Muscle layer of colon (tissue), 2 donors: Measurements from ENCODE around the gene EXOC6B.

Experiments
- H3K27ac ChIP-seq: one replicate; pipeline ENCODE4 v1.7.0; 2013; ENCODE audit warnings: low read depth, mild to moderate bottlenecking, low read length, moderate library complexity
- H3K27me3 ChIP-seq, 2 donors: one replicate each; pipeline ENCODE4 v1.7.0; 2013; ENCODE audit warnings: low read length in 2 of 2, mild to moderate bottlenecking in 2 of 2; ENCODE audit not compliant: insufficient read depth in 2 of 2, control insufficient read depth in 1 of 2
- H3K36me3 ChIP-seq: one replicate; pipeline ENCODE4 v1.7.0; 2013; ENCODE audit warnings: mild to moderate bottlenecking, low read length; ENCODE audit not compliant: insufficient read depth
- H3K4me1 ChIP-seq: one replicate; pipeline ENCODE4 v1.7.0; 2013; ENCODE audit warnings: mild to moderate bottlenecking, low read length; ENCODE audit not compliant: insufficient read depth
- H3K4me3 ChIP-seq, 2 donors: one replicate each; pipeline ENCODE4 v1.7.0; 2013; ENCODE audit warnings: low read length in 2 of 2, low read depth in 1 of 2, mild to moderate bottlenecking in 1 of 2, moderate library complexity in 1 of 2
- H3K9ac ChIP-seq: one replicate; pipeline ENCODE4 v1.7.0; 2013; ENCODE audit warnings: low read length
- H3K9me3 ChIP-seq: one replicate; pipeline ENCODE4 v1.7.0; 2013; ENCODE audit warnings: mild to moderate bottlenecking, low read length
- donor health status: abdominal sarcoma.
- donor health status: Adenocarcinoma of cecum.

Gene EXOC6B

GRCh38 chr2:72412214-72412613, 413.6 kb downstream of the EXOC6B start:
- no peaks in the 10 kb centered on the region for H3K9me3 ChIP-seq
- no peaks in the 10 kb centered on the region for H3K4me1 ChIP-seq
- H3K4me3 ChIP-seq: no peak overlapping the region
- H3K27me3 ChIP-seq: no peaks in the 10 kb centered on the region
- H3K36me3 ChIP-seq: no peaks in the 10 kb centered on the region
- no peak overlapping the region for H3K9ac ChIP-seq
- no peak overlapping the region for H3K27ac ChIP-seq

- Histone ChIP-seq H3K36me3 (no peaks in the 10 kb centered on the region), H3K4me3 (no peak overlapping the region), H3K27me3 (no peaks in the 10 kb centered on the region), H3K27ac (no peak overlapping the region), H3K9ac (no peak overlapping the region), H3K9me3 (peaks cover 5% of the 10 kb centered on the region), H3K4me1 (no peaks in the 10 kb centered on the region)
Observed at GRCh38 chr2:72399879-72400278, 426.0 kb downstream of the EXOC6B start.

DNA sequence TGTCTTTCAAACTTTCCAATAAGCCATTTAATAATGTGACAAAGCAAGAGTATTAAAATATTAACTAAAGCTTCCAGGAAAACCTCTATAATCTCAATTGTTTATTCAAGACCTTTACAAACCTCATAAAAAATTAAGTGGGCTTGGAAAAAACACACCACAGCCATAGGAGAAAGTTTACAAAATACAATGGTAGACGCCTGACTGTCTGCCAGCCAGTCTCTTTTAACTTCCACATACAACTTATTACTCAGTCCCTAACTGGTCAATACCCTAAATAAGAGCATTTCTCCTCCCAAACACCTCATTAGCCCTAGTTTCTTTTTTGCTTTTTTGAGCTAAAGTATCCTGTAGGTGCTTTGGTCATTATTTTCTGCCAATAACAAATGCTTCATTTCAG, 430.7 kb downstream of the EXOC6B start:
- Histone ChIP-seq H3K36me3 (no peaks in the 10 kb centered on the region), H3K4me1 (no peaks in the 10 kb centered on the region), H3K9ac (no peak overlapping the region), H3K9me3 (peaks cover 5% of the 10 kb centered on the region), H3K4me3 (no peak overlapping the region), H3K27ac (no peak overlapping the region), H3K27me3 (no peaks in the 10 kb centered on the region)

DNA sequence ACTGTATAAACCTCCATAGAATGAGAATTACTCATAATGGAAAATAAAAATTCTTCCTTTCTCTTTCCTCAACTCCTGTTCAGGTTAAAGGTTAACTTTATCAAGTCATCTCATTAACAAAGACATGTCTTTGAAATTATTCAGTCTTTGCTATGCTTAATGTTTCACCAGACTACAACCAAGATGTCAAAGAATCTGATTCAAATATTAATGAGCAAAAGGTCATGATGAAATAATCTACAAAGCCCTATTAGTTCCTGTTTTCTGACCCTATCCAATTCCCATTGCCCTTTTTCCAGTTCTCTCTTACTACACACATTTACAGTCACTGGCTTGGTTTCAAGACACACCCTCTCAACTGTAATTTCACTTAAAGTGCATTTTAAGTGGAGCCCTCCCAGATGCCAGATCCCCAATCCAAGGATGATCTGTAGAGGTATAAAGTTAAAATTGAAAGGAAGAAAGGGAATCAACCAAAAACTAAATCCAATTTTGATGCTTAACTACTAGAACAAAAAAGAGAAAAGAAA, 431.2 kb downstream of the EXOC6B start:
- Histone ChIP-seq H3K36me3 (no peaks in the 10 kb centered on the region), H3K4me3 (no peak overlapping the region), H3K9me3 (peaks cover under 1% of the 10 kb centered on the region), H3K27ac (no peak overlapping the region), H3K9ac (no peak overlapping the region), H3K27me3 (no peaks in the 10 kb centered on the region), H3K4me1 (no peaks in the 10 kb centered on the region)

GRCh38 chr2:72389447-72389846, 436.4 kb downstream of the EXOC6B start:
- Histone ChIP-seq H3K9me3 (no peaks in the 10 kb centered on the region), H3K36me3 (no peaks in the 10 kb centered on the region), H3K27me3 (no peaks in the 10 kb centered on the region), H3K4me1 (no peaks in the 10 kb centered on the region), H3K27ac (no peak overlapping the region), H3K9ac (no peak overlapping the region), H3K4me3 (no peak overlapping the region)

- Histone ChIP-seq H3K9ac (no peak overlapping the region), H3K27me3 (no peaks in the 10 kb centered on the region), H3K36me3 (no peaks in the 10 kb centered on the region), H3K4me1 (no peaks in the 10 kb centered on the region), H3K9me3 (no peaks in the 10 kb centered on the region), H3K27ac (no peak overlapping the region), H3K4me3 (no peak overlapping the region)
Observed at GRCh38 chr2:72388263-72388662, 437.6 kb downstream of the EXOC6B start.

DNA sequence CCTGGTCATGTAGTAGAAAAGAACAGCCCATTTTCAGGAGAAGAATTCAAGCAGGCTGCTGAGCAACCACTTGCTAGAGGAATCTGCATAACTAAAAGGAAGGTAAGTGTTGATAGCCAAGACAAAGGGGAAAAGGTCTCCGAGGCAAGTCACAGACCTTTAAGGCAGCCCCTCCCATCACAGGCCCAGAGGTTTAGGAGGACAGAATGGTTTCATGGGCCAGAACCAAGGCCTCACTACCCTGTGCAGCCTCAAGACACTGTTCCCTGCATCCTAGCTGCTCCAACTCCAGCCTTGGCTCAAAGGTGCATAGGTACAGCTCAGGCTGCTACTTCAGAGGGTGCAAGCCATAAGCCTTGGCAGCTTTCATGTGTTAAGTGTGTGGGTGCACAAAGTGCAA, 439.5 kb downstream of the EXOC6B start:
- H3K4me1 ChIP-seq: no peaks in the 10 kb centered on the region

GRCh38 chr2:72378753-72379348, 447.0 kb downstream of the EXOC6B start:
- no peak overlapping the region for H3K4me3 ChIP-seq
- no peaks in the 10 kb centered on the region for H3K27me3 ChIP-seq
- no peak overlapping the region for H3K27ac ChIP-seq
- no peaks in the 10 kb centered on the region for H3K9me3 ChIP-seq
- no peaks in the 10 kb centered on the region for H3K4me1 ChIP-seq
- H3K36me3 ChIP-seq: no peaks in the 10 kb centered on the region
- H3K9ac ChIP-seq: no peak overlapping the region

More for the DNA sequence above, 439.5 kb downstream of the EXOC6B start:
- no peak overlapping the region for H3K9ac ChIP-seq
- no peaks in the 10 kb centered on the region for H3K36me3 ChIP-seq
- no peaks in the 10 kb centered on the region for H3K27me3 ChIP-seq
- no peak overlapping the region for H3K27ac ChIP-seq
- no peak overlapping the region for H3K4me3 ChIP-seq
- no peaks in the 10 kb centered on the region for H3K9me3 ChIP-seq

GRCh38 chr2:72367530-72368225, 458.2 kb downstream of the EXOC6B start:
- Histone ChIP-seq H3K9me3 (no peaks in the 10 kb centered on the region), H3K4me3 (no peak overlapping the region), H3K36me3 (no peaks in the 10 kb centered on the region), H3K27me3 (no peaks in the 10 kb centered on the region), H3K9ac (no peak overlapping the region), H3K4me1 (no peaks in the 10 kb centered on the region), H3K27ac (no peak overlapping the region)

DNA sequence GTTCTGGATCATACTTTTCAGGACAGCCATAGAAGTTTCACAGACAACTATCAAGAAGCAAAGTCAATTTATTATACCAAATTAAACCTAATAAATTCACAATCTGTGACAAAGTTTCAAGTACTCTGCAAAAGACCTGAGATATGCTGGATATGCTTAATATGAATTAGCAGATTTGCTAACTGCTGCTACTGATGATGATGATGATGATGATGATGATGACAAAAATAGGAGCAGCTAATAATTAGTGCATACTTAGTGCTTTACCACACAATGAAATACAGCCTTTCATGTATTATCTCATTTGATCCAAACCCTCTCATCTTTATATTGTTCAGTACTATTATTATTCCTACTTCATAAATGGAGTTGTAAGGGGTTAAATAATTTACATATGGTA, 462.4 kb downstream of the EXOC6B start:
- H3K4me1 ChIP-seq: no peaks in the 10 kb centered on the region
- H3K9me3 ChIP-seq: no peaks in the 10 kb centered on the region
- no peaks in the 10 kb centered on the region for H3K27me3 ChIP-seq
- no peak overlapping the region for H3K4me3 ChIP-seq
- H3K27ac ChIP-seq: no peak overlapping the region
- H3K9ac ChIP-seq: no peak overlapping the region
- no peaks in the 10 kb centered on the region for H3K36me3 ChIP-seq

DNA sequence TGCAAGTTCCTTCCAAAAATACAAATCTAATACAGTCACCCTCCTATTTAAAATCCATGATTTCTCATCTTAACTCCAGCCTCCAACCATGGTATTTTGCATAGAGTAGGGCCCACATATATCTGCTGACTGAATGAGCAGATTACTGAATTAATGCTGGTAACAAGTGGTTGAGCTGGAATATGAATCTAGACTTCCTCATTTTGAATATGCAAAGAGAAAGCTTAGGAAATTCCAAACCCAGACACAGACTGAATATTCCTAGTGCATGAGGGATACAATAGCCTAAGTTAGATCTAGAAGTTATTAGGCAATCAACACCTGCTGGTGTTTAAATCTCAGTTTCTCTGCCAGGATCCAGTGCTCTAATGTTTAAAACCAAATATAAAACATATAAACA, 463.1 kb downstream of the EXOC6B start:
- Histone ChIP-seq H3K9ac (no peak overlapping the region), H3K27me3 (no peaks in the 10 kb centered on the region), H3K36me3 (no peaks in the 10 kb centered on the region), H3K4me3 (no peak overlapping the region), H3K9me3 (no peaks in the 10 kb centered on the region), H3K27ac (no peak overlapping the region), H3K4me1 (no peaks in the 10 kb centered on the region)

DNA sequence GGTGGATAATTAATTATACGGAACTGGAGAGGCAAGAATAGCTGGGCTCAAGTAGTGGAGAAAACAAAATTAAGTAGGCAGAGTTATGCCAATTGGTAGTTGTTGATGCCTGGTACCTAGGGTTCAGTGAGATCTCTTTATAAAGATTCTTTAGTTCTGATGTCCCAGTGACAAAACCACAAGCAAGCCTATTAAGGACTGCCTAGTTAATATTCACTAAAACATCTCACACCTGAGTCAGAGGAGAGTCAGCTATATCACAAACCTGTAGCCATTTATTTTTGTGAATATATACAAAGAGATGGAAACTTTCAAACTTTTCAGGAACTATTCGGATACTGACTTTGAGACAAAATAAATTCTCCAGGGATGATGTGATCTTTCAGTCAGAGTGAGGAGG, 464.3 kb downstream of the EXOC6B start:
- Histone ChIP-seq H3K27me3 (no peaks in the 10 kb centered on the region), H3K4me1 (no peaks in the 10 kb centered on the region), H3K36me3 (no peaks in the 10 kb centered on the region)

More for the DNA sequence above, 464.3 kb downstream of the EXOC6B start:
- Histone ChIP-seq H3K9me3 (no peaks in the 10 kb centered on the region), H3K27ac (no peak overlapping the region), H3K9ac (no peak overlapping the region), H3K4me3 (no peak overlapping the region)
